A549 (cell line): ENCODE measurements around the gene SCO2. TPM values are rescaled to one million over a fixed set of nuclear protein-coding genes. Genes with fewer than 3 reads are reported as not detected.

Experiments
- ATAC-seq, 2 experiments: fragments of 200-7000 bp in 1 of 2; fragments of >200 bp in 1 of 2; cut with Nextera tagmentation in 1 of 2; cut with Tn5 transposase in 1 of 2; 3 replicates each; pipeline versions ENCODE4 v1.8.0 to v1.9.1; 2018 to 2020; ENCODE audit warnings: mild to moderate bottlenecking in 1 of 2, moderate library complexity in 1 of 2
- CTCF ChIA-PET: fragments of 300-600 bp; sonication (Branson Sonifier 250); formaldehyde crosslinking; extraction: SDS; loops from one replicate; lab custom pipeline; 2021; ENCODE audit warnings: antibody characterized with exemption, inconsistent platforms; lab: Yijun Ruan, JAX
- POLR2A ChIA-PET: fragments of 350-600 bp; formaldehyde crosslinking; extraction: SDS; loops from one replicate; lab custom pipeline; 2021; ENCODE audit warnings: antibody characterized with exemption, inconsistent platforms; lab: Yijun Ruan, JAX
- DNase-seq, 2 experiments: peaks; one replicate each; pipeline versions ENCODE4 v3.0.0 to v3.0.0-alpha.2; 2011 to 2016; ENCODE audit warnings: low read depth in 1 of 2, low spot score in 1 of 2
- FAIRE-seq: peaks from 2 replicates; lab custom pipeline; 2011; peaks lifted over from hg19 to GRCh38; lab: Jason Lieb, UNC
- H3K27ac ChIP-seq, 2 experiments: fragments of >200 bp; sonication (Bioruptor Twin); formaldehyde crosslinking; 3 replicates each; pipeline ENCODE4 v1.5.1; 2016 to 2017
- H3K4me1 ChIP-seq: fragments of >200 bp; sonication (Bioruptor Twin); formaldehyde crosslinking; 3 replicates; pipeline ENCODE4 v1.6.1; 2016
- H3K4me2 ChIP-seq: fragments of >200 bp; sonication (Bioruptor Twin); formaldehyde crosslinking; 3 replicates; pipeline ENCODE4 v1.6.1; 2016
- H3K4me3 ChIP-seq: fragments of >200 bp; sonication (Bioruptor Twin); formaldehyde crosslinking; 3 replicates; pipeline ENCODE4 v1.5.1; 2016
- H3K9me3 ChIP-seq: fragments of >200 bp; sonication (Bioruptor Twin); formaldehyde crosslinking; 3 replicates; pipeline ENCODE4 v1.6.1; 2016
- BHLHE40 ChIP-seq: IDR thresholded peaks from 2 replicates; pipeline ENCODE4 v1.6.1; 2012; ENCODE audit warnings: low read depth, low read length, inconsistent platforms
- GATA3 ChIP-seq: IDR thresholded peaks from 2 replicates; pipeline ENCODE4 v1.6.1; 2012; ENCODE audit warnings: borderline replicate concordance
- MAFK ChIP-seq: fragments of 450-650 bp; IDR thresholded peaks from 2 replicates; pipeline ENCODE4 v1.6.1; 2014; ENCODE audit not compliant: partially characterized antibody
- MAZ ChIP-seq: fragments of 150-350 bp; IDR thresholded peaks from 2 replicates; pipeline ENCODE4 v1.6.1; 2014; ENCODE audit warnings: antibody characterized with exemption, low read depth, low read length, borderline replicate concordance
- NR3C1 ChIP-seq: fragments of >200 bp; sonication (Bioruptor Twin); formaldehyde crosslinking; IDR thresholded peaks from 3 replicates; pipeline ENCODE4 v1.6.1; 2017
- RAD21 ChIP-seq, 2 experiments: fragments of >200 bp in 1 of 2; sonication (Bioruptor Twin) in 1 of 2; formaldehyde crosslinking in 1 of 2; IDR thresholded peaks in 1 of 2; conservative IDR thresholded peaks in 1 of 2; 2 replicates in 1 of 2; 3 replicates in 1 of 2; pipeline ENCODE4 v1.6.1; 2012 to 2018; ENCODE audit warnings: inconsistent platforms in 1 of 2
- SMC3 ChIP-seq: fragments of >200 bp; sonication (Bioruptor Twin); formaldehyde crosslinking; IDR thresholded peaks from 3 replicates; pipeline ENCODE4 v1.6.1; 2018; ENCODE audit warnings: inconsistent platforms
- SREBF2 ChIP-seq: fragments of 450-650 bp; IDR thresholded peaks from 2 replicates; pipeline ENCODE4 v1.6.1; 2014; ENCODE audit warnings: mild to moderate bottlenecking, moderate library complexity
- ZC3H11A ChIP-seq: fragments of 450-650 bp; IDR thresholded peaks from 2 replicates; pipeline ENCODE4 v1.6.1; 2014; ENCODE audit warnings: antibody characterized with exemption, mild to moderate bottlenecking
- WGBS: methylation state at CpG from one replicate; pipeline ENCODE4 v1.1.6; 2017; ENCODE audit errors: missing lambda C conversion rate; 5-methylcytosine and 5-hydroxymethylcytosine counted together
- polyA plus RNA-seq, 4 experiments: library from polyadenylated mRNA; depleted of rRNA in 3 of 4; stranded (reverse); fragments of >200 nt; fragmentation: RNase III in 1 of 4; extraction: RNeasy Plus Mini Kit Qiagen cat#74134 plus additional on column Dnase treatment in 1 of 4; gene quantifications; 2 replicates in 3 of 4; 3 replicates in 1 of 4; pipeline ENCODE4 v1.2.3, GENCODE V29; 2011 to 2017
- TF ChIP-seq, protein P1 (sequence below): fragments of 150-350 bp; IDR thresholded peaks from 2 replicates; pipeline ENCODE4 v1.6.1; 2014; ENCODE audit warnings: low read depth, mild to moderate bottlenecking, low read length
- TF ChIP-seq, protein P2 (sequence below): fragments of 250-450 bp; sonication (Bioruptor Pico); IDR thresholded peaks from 2 replicates; pipeline ENCODE4 v1.5.0; 2020; ENCODE audit warnings: low read depth, mild to moderate bottlenecking, moderate library complexity
- TF ChIP-seq, protein P3 (sequence below): fragments of >200 bp; sonication (Bioruptor Twin); formaldehyde crosslinking; IDR thresholded peaks from 2 replicates; pipeline ENCODE4 v1.6.1; 2016
- TF ChIP-seq, protein P4 (sequence below): fragments of >200 bp; sonication (Bioruptor Twin); formaldehyde crosslinking; IDR thresholded peaks from 3 replicates; pipeline ENCODE4 v1.5.1; 2016
- TF ChIP-seq, protein P5 (sequence below): IDR thresholded peaks from 2 replicates; pipeline ENCODE4 v1.6.1; 2012

Gene SCO2
- polyA plus RNA-seq, 2 of the 4 experiments (the other 2 are of a cell fraction): 0.37 to 1.7 TPM

DNA sequence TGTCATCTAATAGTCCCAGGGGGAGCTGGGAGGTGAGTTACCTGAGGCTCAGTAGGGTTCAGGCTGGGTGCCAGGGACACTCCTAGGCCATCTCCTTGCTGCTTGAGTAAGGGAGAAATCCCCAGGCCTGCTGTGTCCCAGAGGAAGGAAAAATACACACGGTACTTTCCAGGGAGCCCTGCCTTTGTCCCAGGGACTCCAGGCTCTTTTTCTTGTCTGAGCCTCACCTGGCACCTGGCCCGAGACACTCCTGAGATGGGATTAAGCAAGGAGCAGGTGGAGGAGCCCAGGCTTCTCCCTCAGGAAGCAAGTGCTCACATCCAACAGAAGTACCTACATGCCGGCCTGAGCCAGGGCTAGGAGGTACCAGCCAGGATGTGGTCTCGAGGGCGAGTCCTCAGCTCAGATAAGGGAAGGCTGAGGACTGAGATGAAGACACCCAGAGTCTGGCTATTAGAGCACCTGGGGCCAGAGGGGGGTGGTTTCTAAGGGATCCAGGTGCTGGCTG lies 19.4 kb upstream of the SCO2 start:
- ATAC-seq: peak; percentile 14 to 51; a peak in 4 of 6 replicates
- FAIRE-seq: no peak
- Histone ChIP-seq H3K4me3 (no peak overlapping the region), H3K27ac (peak overlapping the region; percentile 82 to 84), H3K4me2 (peak overlapping the region; percentile 68), H3K9me3 (no peaks in the 10 kb centered on the region), H3K4me1 (peaks cover 53% of the 10 kb centered on the region)
- TF ChIP-seq, protein P1, sequence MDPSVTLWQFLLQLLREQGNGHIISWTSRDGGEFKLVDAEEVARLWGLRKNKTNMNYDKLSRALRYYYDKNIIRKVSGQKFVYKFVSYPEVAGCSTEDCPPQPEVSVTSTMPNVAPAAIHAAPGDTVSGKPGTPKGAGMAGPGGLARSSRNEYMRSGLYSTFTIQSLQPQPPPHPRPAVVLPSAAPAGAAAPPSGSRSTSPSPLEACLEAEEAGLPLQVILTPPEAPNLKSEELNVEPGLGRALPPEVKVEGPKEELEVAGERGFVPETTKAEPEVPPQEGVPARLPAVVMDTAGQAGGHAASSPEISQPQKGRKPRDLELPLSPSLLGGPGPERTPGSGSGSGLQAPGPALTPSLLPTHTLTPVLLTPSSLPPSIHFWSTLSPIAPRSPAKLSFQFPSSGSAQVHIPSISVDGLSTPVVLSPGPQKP: no peak
- TF ChIP-seq GATA3: no peak
- TF ChIP-seq RAD21 (conservative IDR thresholded peaks at IDR 0.05 in 1 of 2, IDR thresholded peaks at IDR 0.05 in 1 of 2): no peak
- TF ChIP-seq BHLHE40: no peak
- TF ChIP-seq MAZ: no peak
- TF ChIP-seq NR3C1: no peak
- TF ChIP-seq, protein P2, sequence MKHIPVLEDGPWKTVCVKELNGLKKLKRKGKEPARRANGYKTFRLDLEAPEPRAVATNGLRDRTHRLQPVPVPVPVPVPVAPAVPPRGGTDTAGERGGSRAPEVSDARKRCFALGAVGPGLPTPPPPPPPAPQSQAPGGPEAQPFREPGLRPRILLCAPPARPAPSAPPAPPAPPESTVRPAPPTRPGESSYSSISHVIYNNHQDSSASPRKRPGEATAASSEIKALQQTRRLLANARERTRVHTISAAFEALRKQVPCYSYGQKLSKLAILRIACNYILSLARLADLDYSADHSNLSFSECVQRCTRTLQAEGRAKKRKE (CRISPR knock-in tag): no peak
- POLR2A ChIA-PET: interaction anchor here (1.3 to 1.4 kb wide), 2 partner anchors 13 to 18 kb away, joined by 3 to 4 read pairs; partner anchors contain the start of gene SYCE3
- CTCF ChIA-PET: interaction anchor here (0.9 to 4.5 kb wide), 10 partner anchors 11 to 76 kb away, joined by 3 to 25 read pairs (median 5); partner anchors contain the start of genes SCO2 and SYCE3
- WGBS: 71% methylated on average over 4 of the region's 5 CpGs
- no peak for DNase-seq

DNA sequence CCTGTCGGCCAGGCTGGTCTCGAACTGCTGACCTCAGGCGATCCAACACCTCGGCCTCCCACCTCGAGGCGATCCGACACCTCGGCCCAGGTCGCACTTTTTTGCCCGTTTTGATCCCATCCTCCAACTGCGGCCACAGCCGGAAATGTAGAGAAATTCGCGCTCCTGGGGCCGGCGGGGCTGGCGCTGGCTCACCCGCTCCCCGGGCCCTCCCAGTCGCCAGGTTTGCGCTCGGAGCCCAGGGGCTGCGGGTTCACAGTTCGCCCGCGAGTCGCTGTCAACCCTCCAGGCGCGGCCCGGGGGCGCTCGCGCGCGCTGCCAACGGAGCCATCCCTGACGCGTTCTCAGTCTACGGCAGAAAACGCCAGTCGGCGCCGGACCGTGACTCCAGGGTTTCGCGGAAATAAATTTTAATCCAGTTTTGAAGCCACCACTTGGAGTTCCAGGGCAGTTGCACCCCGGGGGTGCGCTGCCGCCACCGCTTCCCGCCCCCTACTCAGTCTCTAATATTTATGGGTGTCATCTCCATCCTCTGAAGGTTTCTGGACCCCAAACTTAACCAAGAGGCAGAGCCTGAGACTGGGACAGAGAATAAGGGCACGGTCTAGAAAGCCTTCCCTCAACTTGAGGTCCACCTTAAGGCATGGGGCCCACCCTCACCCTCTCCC lies 18.8 kb upstream of the SCO2 start:
- Histone ChIP-seq H3K4me2 (peak overlapping the region; percentile 68), H3K4me3 (peak overlapping the region; percentile 24; the same call in 1 of the 3 replicates), H3K9me3 (no peaks in the 10 kb centered on the region), H3K27ac (peak overlapping the region; percentile 82 to 84), H3K4me1 (peaks cover 57% of the 10 kb centered on the region)
- CTCF ChIA-PET: interaction anchor here (0.9 to 4.5 kb wide), 8 partner anchors 14 to 77 kb away, joined by 3 to 25 read pairs (median 5); partner anchors contain the start of genes SCO2 and SYCE3
- TF ChIP-seq RAD21 (conservative IDR thresholded peaks at IDR 0.05 in 1 of 2, IDR thresholded peaks at IDR 0.05 in 1 of 2) (peak; percentile 26 to 44; a peak in 4 of 5 replicates), ZC3H11A (no peak), SMC3 (peak; percentile 62), SREBF2 (no peak), MAFK (no peak)
- TF ChIP-seq, protein P3, sequence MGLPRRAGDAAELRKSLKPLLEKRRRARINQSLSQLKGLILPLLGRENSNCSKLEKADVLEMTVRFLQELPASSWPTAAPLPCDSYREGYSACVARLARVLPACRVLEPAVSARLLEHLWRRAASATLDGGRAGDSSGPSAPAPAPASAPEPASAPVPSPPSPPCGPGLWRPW: no peak
- TF ChIP-seq, protein P4, sequence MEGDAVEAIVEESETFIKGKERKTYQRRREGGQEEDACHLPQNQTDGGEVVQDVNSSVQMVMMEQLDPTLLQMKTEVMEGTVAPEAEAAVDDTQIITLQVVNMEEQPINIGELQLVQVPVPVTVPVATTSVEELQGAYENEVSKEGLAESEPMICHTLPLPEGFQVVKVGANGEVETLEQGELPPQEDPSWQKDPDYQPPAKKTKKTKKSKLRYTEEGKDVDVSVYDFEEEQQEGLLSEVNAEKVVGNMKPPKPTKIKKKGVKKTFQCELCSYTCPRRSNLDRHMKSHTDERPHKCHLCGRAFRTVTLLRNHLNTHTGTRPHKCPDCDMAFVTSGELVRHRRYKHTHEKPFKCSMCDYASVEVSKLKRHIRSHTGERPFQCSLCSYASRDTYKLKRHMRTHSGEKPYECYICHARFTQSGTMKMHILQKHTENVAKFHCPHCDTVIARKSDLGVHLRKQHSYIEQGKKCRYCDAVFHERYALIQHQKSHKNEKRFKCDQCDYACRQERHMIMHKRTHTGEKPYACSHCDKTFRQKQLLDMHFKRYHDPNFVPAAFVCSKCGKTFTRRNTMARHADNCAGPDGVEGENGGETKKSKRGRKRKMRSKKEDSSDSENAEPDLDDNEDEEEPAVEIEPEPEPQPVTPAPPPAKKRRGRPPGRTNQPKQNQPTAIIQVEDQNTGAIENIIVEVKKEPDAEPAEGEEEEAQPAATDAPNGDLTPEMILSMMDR: peak; percentile 61
- TF ChIP-seq, protein P5, sequence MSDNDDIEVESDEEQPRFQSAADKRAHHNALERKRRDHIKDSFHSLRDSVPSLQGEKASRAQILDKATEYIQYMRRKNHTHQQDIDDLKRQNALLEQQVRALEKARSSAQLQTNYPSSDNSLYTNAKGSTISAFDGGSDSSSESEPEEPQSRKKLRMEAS: peak; percentile 46; the same call in 1 of the 2 replicates
- TF ChIP-seq, protein P2 (CRISPR knock-in tag): no peak
- TF ChIP-seq, protein P1: no peak
- POLR2A ChIA-PET: interaction anchor here (1.4 kb wide), 1 partner anchor 12 kb away, joined by 4 read pairs; no protein-coding TSS in a partner anchor
- FAIRE-seq (no peak), DNase-seq (peak; percentile 82 to 85), ATAC-seq (peak; percentile 74 to 89)
- 6% methylated on average over 15 of the region's 52 CpGs for WGBS
